GM12873 (cell line): ENCODE results near the gene ZNF407.

ENCODE experiments used
- CTCF ChIP-seq: IDR thresholded peaks from 2 replicates; pipeline ENCODE4 v1.5.1; 2012; ENCODE audit warnings: low read depth, mild to moderate bottlenecking, moderate library complexity, low read length, control low read depth; ENCODE audit not compliant: insufficient read depth; ENCODE audit errors: missing control alignments

ZNF407 gene

GRCh38 chr18:74840492-74841167 lies 243.0 kb downstream of the ZNF407 start:
- no peak for TF ChIP-seq CTCF

GRCh38 chr18:74841248-74841647 lies 243.6 kb downstream of the ZNF407 start:
- TF ChIP-seq CTCF, result no peak

GRCh38 chr18:74849301-74849700 lies 251.6 kb downstream of the ZNF407 start:
- no peak for TF ChIP-seq CTCF

GRCh38 chr18:74856434-74856833 lies 258.8 kb downstream of the ZNF407 start:
- TF ChIP-seq CTCF, result no peak

GRCh38 chr18:74856928-74857327 lies 259.3 kb downstream of the ZNF407 start:
- TF ChIP-seq CTCF, result no peak

- TF ChIP-seq CTCF, result no peak
These were observed 260.2 kb downstream of the ZNF407 start for GRCh38 chr18:74857901-74858300.

GRCh38 chr18:74861154-74861553 lies 263.5 kb downstream of the ZNF407 start:
- TF ChIP-seq CTCF, result no peak
